ENCODE results near the gene TMEM270. TPM values are rescaled to one million over a fixed set of nuclear protein-coding genes. Genes with fewer than 3 reads are reported as not detected.

Gene TMEM270
- total and polyA plus RNA-seq, 2 of the 8 experiments (the other 6 are each of a cell fraction or from before 2014, with no cell fraction given): 0.26 TPM; not detected in 1

GRCh38 chr7:73824986-73825385 lies 36.0 kb upstream of the TMEM270 start:
- H3K18ac ChIP-seq (ENCODE audit: extremely low read depth, low read length): no peak overlapping the region
- H3K27me3 ChIP-seq (replicated peaks in 1 of 4; ENCODE audit: control insufficient read depth in 3 of 4, extremely low read depth in 1 of 4, insufficient read depth in 3 of 4, low read length in 3 of 4): peaks cover 0 to 5% (median 2%) of the 10 kb centered on the region in 4 experiments; a peak in 3 of 7 replicates
- peaks cover 11 to 27% (median 19%) of the 10 kb centered on the region in 4 experiments for H3K4me1 ChIP-seq (replicated peaks in 1 of 4; ENCODE audit: control insufficient read depth in 3 of 4, insufficient read depth in 4 of 4, low read length in 3 of 4)
- 94% methylated on average over 9 of the region's 9 CpGs; no CpG with 5 or more reads in 1 of the 2 experiments for WGBS, 2 experiments (ENCODE audit: extremely low coverage in 1 of 2, insufficient coverage in 1 of 2, insufficient read length in 1 of 2, insufficient replicate concordance in 2 of 2, low coverage in 1 of 2, low lambda C conversion rate in 2 of 2, missing lambda C conversion rate in 1 of 2)
- no peak overlapping the region for H2BK20ac ChIP-seq (ENCODE audit: low read length)
- no peak overlapping the region for H4K5ac ChIP-seq (ENCODE audit: insufficient read length, low read depth, low read length)
- no peak overlapping the region for H2BK12ac ChIP-seq (ENCODE audit: low read depth, low read length)
- H4K91ac ChIP-seq (replicated peaks; ENCODE audit: insufficient read length, low read length): no peak overlapping the region
- H2BK15ac ChIP-seq (ENCODE audit: low read length): no peak overlapping the region
- H3K14ac ChIP-seq (ENCODE audit: insufficient read length): no peak overlapping the region
- no peak overlapping the region for H3K4ac ChIP-seq (replicated peaks; ENCODE audit: insufficient read length, low read depth, low read length)
- H3K79me1 ChIP-seq (ENCODE audit: low read depth, low read length): no peaks in the 10 kb centered on the region
- POLR2A ChIA-PET (ENCODE audit: partially characterized antibody): interaction anchor here (1.4 to 2.0 kb wide), 2 partner anchors 14 to 15 kb away, joined by 4 to 12 read pairs; no protein-coding TSS in a partner anchor
- no peak overlapping the region for H3K4me2 ChIP-seq (ENCODE audit: insufficient read depth in 1 of 2, low read depth in 2 of 2, low read length in 2 of 2)
- no peak overlapping the region for H3K56ac ChIP-seq (replicated peaks; ENCODE audit: insufficient read length, low read depth, low read length)
- DNase-seq (ENCODE audit: low read depth in 1 of 2, low spot score in 2 of 2) (no peak), FAIRE-seq (no peak)
- H3K27ac ChIP-seq (ENCODE audit: low read depth, low read length): no peak overlapping the region
- CTCF ChIA-PET (ENCODE audit: partially characterized antibody): interaction anchor here (0.8 to 4.8 kb wide), 7 partner anchors 10 to 219 kb away, joined by 3 to 35 read pairs (median 3); no protein-coding TSS in a partner anchor
- H2AK5ac ChIP-seq (ENCODE audit: low read depth, low read length): no peak overlapping the region
- no peak overlapping the region for H2BK120ac ChIP-seq (replicated peaks; ENCODE audit: low read depth, low read length)
- H3K23ac ChIP-seq (ENCODE audit: insufficient read length): no peak overlapping the region
- no peak for TF ChIP-seq CBX5 (IDR thresholded peaks at IDR 0.05; ENCODE audit: low read depth, low read length)
- no peak for TF ChIP-seq POU5F1 (IDR thresholded peaks at IDR 0.05; ENCODE audit: low read depth, low read length)
- no peak for TF ChIP-seq HDAC2 (IDR thresholded peaks at IDR 0.05; ENCODE audit: borderline replicate concordance in 1 of 2, low read depth in 2 of 2, low read length in 2 of 2)
- no peak for TF ChIP-seq TEAD4 (IDR thresholded peaks at IDR 0.05; ENCODE audit: low read depth, low read length)
- TF ChIP-seq BACH1 (IDR thresholded peaks at IDR 0.05; ENCODE audit: low read length): no peak
- H3K9me3 ChIP-seq (ENCODE audit: insufficient read depth in 2 of 2, low read depth in 1 of 2, low read length in 1 of 2): no peaks in the 10 kb centered on the region
- H2BK5ac ChIP-seq (ENCODE audit: low read depth, low read length): no peak overlapping the region
- H4K8ac ChIP-seq (ENCODE audit: extremely low read depth, insufficient read depth, low read length): no peak overlapping the region
- no peak overlapping the region for H3K4me3 ChIP-seq (ENCODE audit: extremely low read depth in 1 of 4, insufficient read depth in 2 of 4, low read depth in 3 of 4, low read length in 4 of 4)
- no peaks in the 10 kb centered on the region for H3K36me3 ChIP-seq (ENCODE audit: control insufficient read depth in 2 of 4, insufficient read depth in 4 of 4, low read length in 3 of 4)
- H4K20me1 ChIP-seq (replicated peaks in 1 of 2; ENCODE audit: control insufficient read depth in 1 of 2, insufficient read depth in 2 of 2, low read length in 2 of 2): no peaks in the 10 kb centered on the region
- H3K23me2 ChIP-seq (ENCODE audit: low read depth, low read length): peaks cover 4% of the 10 kb centered on the region; the same call in 1 of the 2 replicates
- no peak overlapping the region for H3K9ac ChIP-seq (replicated peaks in 1 of 4; ENCODE audit: extremely low read depth in 1 of 4, low read depth in 3 of 4, low read length in 3 of 4)
- H3K79me2 ChIP-seq (ENCODE audit: control insufficient read depth in 1 of 2, insufficient read depth in 2 of 2, low read length in 2 of 2): no peaks in the 10 kb centered on the region
- no peak overlapping the region for H2AFZ ChIP-seq (ENCODE audit: low read length)
